GM21723 (cell line): ENCODE results near the gene FNDC11.
"Not testable (repeated sequence)": the region's sequence is repeated elsewhere in the genome, so short reads cannot be mapped to it uniquely, and the experiment has no call there.

Experiments used
- ATAC-seq: cut with Tn5 transposase; IDR thresholded peaks from one replicate; pipeline ENCODE4 v1.9.1; 2021; ENCODE audit warnings: mild to moderate bottlenecking, moderate library complexity; ENCODE audit not compliant: unreplicated experiment

FNDC11 gene

GRCh38 chr20:63596423-63596822, 42.5 kb downstream of the FNDC11 start:
- no peak for ATAC-seq

DNA sequence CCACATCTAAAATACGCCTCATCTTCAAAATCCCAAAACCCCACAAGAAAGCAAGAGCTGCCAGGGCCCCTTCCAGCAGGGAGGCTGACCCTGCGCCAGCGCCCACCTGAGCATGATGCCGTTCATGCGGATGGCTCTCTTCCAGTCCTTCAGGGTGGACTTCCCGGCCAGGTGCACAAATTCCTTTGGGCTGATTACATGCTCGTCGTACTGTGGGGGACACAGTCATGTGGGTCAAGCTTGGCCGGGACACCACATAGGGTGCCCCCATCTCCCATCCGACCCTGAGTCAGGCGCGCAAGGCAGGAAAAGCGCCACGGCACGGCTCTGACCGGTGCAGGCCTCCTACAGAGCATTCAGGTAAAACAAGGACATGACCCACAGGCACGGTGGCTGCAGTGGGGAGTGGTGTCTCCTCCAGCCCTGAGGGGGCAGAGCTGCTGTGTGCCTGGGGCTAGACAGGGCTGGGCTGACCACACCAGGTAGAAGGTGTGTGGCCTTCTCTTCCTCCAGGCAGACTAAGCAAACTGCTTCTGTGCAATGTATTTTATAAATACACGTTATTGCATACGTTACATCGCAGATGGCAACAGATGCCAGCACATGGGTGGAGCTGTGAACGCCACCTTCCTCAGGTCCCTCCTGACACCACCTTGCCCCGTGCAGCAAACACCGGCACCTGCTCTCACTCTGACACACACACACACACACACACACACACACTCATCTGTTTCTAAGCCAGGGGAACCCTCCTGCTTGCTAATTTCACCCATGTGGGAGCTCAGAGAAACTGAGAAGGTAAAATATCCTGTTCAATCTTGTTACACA, 43.9 kb downstream of the FNDC11 start:
- no peak for ATAC-seq

DNA sequence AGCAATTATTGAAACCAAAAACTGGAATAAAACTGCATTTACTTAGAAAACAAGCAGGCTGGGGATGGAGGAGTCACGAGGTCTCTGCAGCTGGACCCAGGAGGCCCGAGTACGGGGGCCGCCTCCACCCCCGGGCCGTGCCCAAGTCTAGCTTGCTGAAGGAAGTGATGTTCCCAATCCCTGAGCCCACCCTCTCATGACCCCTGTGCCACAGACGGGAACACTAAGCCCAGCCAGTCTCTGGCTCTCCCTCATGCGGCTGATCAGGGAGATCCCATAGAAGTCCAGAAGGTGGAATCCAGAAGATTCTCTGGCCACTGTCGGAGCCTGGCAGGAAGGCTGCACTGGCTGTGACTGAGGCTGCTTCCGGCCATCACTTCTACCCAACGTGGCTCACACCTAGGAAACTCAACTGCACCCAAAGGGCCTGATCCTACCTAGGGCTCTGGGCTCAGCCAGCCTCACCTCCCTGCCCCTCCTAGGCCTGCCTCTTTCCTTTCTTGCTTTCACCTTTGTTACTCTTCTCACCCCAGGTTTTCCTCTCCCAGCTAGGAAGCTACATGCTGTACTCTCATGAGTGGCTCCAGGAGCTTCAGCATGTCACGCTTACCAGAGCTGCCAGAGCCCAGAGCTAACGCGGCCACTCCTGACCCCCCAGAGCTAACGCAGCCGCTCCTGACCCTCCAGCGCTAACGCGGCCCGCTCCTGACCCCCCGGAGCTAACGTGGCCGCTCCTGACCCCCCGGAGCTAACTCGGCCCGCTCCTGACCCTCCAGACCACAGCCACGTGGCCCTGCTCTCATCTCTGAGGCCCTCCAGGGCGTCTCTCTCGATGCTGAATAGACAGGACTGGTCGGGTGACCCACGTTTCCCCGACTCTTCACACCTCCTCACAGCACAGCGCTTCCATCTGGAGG, 44.8 kb downstream of the FNDC11 start:
- no peak for ATAC-seq

- ATAC-seq, result no peak
These were observed 45.6 kb downstream of the FNDC11 start for GRCh38 chr20:63599396-63600050.

DNA sequence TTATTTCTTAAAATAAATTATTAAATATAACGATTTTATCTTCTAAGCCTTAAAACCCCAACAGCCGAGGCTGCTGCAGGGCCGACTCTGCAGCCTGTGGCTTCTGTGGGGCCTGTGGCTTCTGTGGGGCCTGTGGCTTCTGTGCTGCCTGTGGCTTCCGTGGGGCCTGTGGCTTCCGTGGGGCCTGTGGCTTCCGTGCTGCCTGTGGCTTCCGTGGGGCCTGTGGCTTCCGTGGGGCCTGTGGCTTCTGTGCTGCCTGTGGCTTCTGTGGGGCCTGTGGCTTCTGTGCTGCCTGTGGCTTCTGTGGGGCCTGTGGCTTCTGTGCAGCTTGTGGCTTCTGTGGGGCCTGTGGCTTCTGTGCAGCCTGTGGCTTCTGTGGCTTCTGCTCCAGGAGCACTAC, 47.7 kb downstream of the FNDC11 start:
- not testable (repeated sequence) for ATAC-seq

GRCh38 chr20:63602321-63602720, 48.4 kb downstream of the FNDC11 start:
- no peak for ATAC-seq
